CD4-positive, alpha-beta T cell (primary cell): Measurements from ENCODE around the gene ROCK2. TPM values are rescaled to one million over a fixed set of nuclear protein-coding genes. Genes with fewer than 3 reads are reported as not detected.

Source experiments
- ATAC-seq: fragments of 200-7000 bp; cut with Tn5 transposase; one replicate; pipeline ENCODE4 v1.10.0; 2022; ENCODE audit warnings: mild to moderate bottlenecking; ENCODE audit not compliant: poor library complexity
- CTCF ChIA-PET: fragments of 350-600 bp; sonication (Branson Sonifier 250); formaldehyde crosslinking; loops from one replicate; lab custom pipeline; 2021; ENCODE audit warnings: antibody characterized with exemption, inconsistent platforms; lab: Charles Lee
- POLR2A ChIA-PET: fragments of 350-600 bp; sonication (Branson Sonifier 250); formaldehyde crosslinking; loops from one replicate; lab custom pipeline; 2021; ENCODE audit warnings: antibody characterized with exemption, inconsistent platforms; lab: Charles Lee
- DNase-seq, 14 experiments: peaks; one replicate each; pipeline ENCODE4 v3.0.0-alpha.2; 2013 to 2020; ENCODE audit warnings: mixed read lengths in 2 of 14
- H3K27ac ChIP-seq, 2 donors: one replicate each; pipeline versions ENCODE4 v1.5.1 to v1.7.0; 2013; ENCODE audit warnings: low read length in 2 of 2, low read depth in 1 of 2, mild to moderate bottlenecking in 1 of 2
- H3K27me3 ChIP-seq, 2 experiments: 1 replicate in 1 of 2; 2 replicates in 1 of 2; pipeline versions ENCODE4 v1.6.1 to v1.7.0; 2013; ENCODE audit warnings: low read length in 2 of 2, control low read depth in 1 of 2, mild to moderate bottlenecking in 1 of 2, moderate library complexity in 1 of 2; ENCODE audit not compliant: insufficient read depth in 2 of 2, control insufficient read depth in 1 of 2
- H3K36me3 ChIP-seq: one replicate; pipeline ENCODE4 v1.6.1; 2013; ENCODE audit warnings: low read length, control low read depth; ENCODE audit not compliant: insufficient read depth
- H3K4me1 ChIP-seq: one replicate; pipeline ENCODE4 v1.6.1; 2013; ENCODE audit warnings: low read length, control low read depth; ENCODE audit not compliant: insufficient read depth
- H3K4me3 ChIP-seq: one replicate; pipeline ENCODE4 v1.5.1; 2013; ENCODE audit warnings: mild to moderate bottlenecking, low read length, moderate library complexity
- H3K9me3 ChIP-seq, 2 experiments: 1 replicate in 1 of 2; 2 replicates in 1 of 2; pipeline versions ENCODE4 v1.6.1 to v1.7.0; 2013; ENCODE audit warnings: low read length in 2 of 2, mild to moderate bottlenecking in 2 of 2, control low read depth in 1 of 2, moderate library complexity in 1 of 2; ENCODE audit not compliant: control insufficient read depth in 1 of 2, insufficient read depth in 1 of 2
- H3K27ac Mint-ChIP-seq: one replicate; pipeline ENCODE4 v1.8.0; 2020; ENCODE audit warnings: mixed read lengths
- H3K27me3 Mint-ChIP-seq: one replicate; pipeline ENCODE4 v1.8.0; 2021; ENCODE audit warnings: mixed read lengths
- H3K36me3 Mint-ChIP-seq: one replicate; pipeline ENCODE4 v1.8.0; 2021; ENCODE audit warnings: low read depth, mixed read lengths
- H3K4me1 Mint-ChIP-seq: one replicate; pipeline ENCODE4 v1.8.0; 2021; ENCODE audit warnings: low read depth, mixed read lengths
- H3K4me3 Mint-ChIP-seq: one replicate; pipeline ENCODE4 v1.8.0; 2020; ENCODE audit warnings: mild to moderate bottlenecking, mixed read lengths
- H3K9me3 Mint-ChIP-seq: one replicate; pipeline ENCODE4 v1.8.0; 2020; ENCODE audit warnings: mixed read lengths
- CTCF ChIP-seq: fragments of 200-600 bp; IDR thresholded peaks from one replicate; pipeline ENCODE4 v1.8.0; 2022; ENCODE audit warnings: antibody characterized with exemption, mild to moderate bottlenecking
- intact Hi-C, 2 experiments: fragments of 100-400 bp; cut with DNase I in 1 of 2; cut with micrococcal nuclease in 1 of 2; formaldehyde crosslinking; loops; one replicate each; pipeline versions ENCODE4 v1.15.1 to v1.9.0; 2023 to 2025; cut with DNase I, micrococcal nuclease
- total RNA-seq, 174 experiments: library from RNA in 2 of 174; stranded (reverse) in 2 of 174; gene quantifications; one replicate each; pipeline ENCODE4 v1.2.3 and lab custom pipeline; 2021 to 2026

The ROCK2 gene
- total RNA-seq, 2 experiments from 2014 or later = 6.9 to 9.4 TPM

- H3K27me3 Mint-ChIP-seq = no peaks in the 10 kb centered on the region
- H3K36me3 Mint-ChIP-seq = peaks cover 32% of the 10 kb centered on the region
- Histone ChIP-seq H3K9me3 (no peaks in the 10 kb centered on the region), H3K4me3 (no peak overlapping the region), H3K27me3 (no peaks in the 10 kb centered on the region), H3K36me3 (peaks cover 19% of the 10 kb centered on the region), H3K4me1 (peaks cover 6% of the 10 kb centered on the region), H3K27ac (no peak overlapping the region)
- TF ChIP-seq CTCF = no peak
- H3K27ac Mint-ChIP-seq = no peak overlapping the region
- CTCF ChIA-PET = no interaction called here
- ATAC-seq (no peak), DNase-seq (no peak)
- H3K4me3 Mint-ChIP-seq = no peak overlapping the region
- no peaks in the 10 kb centered on the region for H3K9me3 Mint-ChIP-seq
- peaks cover 12% of the 10 kb centered on the region for H3K4me1 Mint-ChIP-seq
- POLR2A ChIA-PET = no interaction called here
- intact Hi-C loops = no loop called here
Observed at GRCh38 chr2:11179196-11179595, 165.2 kb downstream of the ROCK2 start.

GRCh38 chr2:11177871-11178690, 166.4 kb downstream of the ROCK2 start:
- H3K27ac ChIP-seq = no peak overlapping the region
- Mint-ChIP-seq H3K9me3 (no peaks in the 10 kb centered on the region), H3K27ac (no peak overlapping the region), H3K36me3 (peaks cover 21% of the 10 kb centered on the region), H3K4me1 (peaks cover 12% of the 10 kb centered on the region), H3K27me3 (no peaks in the 10 kb centered on the region), H3K4me3 (no peak overlapping the region)
- ChIA-PET POLR2A (no interaction called here), CTCF (interaction anchor here (0.7 kb wide), 1 partner anchor 24 kb away, joined by 3 read pairs; no protein-coding TSS in a partner anchor)
- peaks cover 6% of the 10 kb centered on the region for H3K4me1 ChIP-seq
- H3K36me3 ChIP-seq = peaks cover 18% of the 10 kb centered on the region
- H3K4me3 ChIP-seq = no peak overlapping the region
- DNase-seq = no peak
- intact Hi-C loops = no loop called here
- TF ChIP-seq CTCF = no peak
- no peaks in the 10 kb centered on the region for H3K27me3 ChIP-seq
- no peaks in the 10 kb centered on the region for H3K9me3 ChIP-seq
- no peak for ATAC-seq

GRCh38 chr2:11175293-11175795, 169.1 kb downstream of the ROCK2 start:
- Mint-ChIP-seq H3K9me3 (no peaks in the 10 kb centered on the region), H3K4me3 (no peak overlapping the region), H3K4me1 (peaks cover 12% of the 10 kb centered on the region), H3K27ac (peak overlapping the region; percentile 21), H3K36me3 (peaks cover 10% of the 10 kb centered on the region), H3K27me3 (no peaks in the 10 kb centered on the region)
- no peak overlapping the region for H3K27ac ChIP-seq
- H3K27me3 ChIP-seq = no peaks in the 10 kb centered on the region
- ChIA-PET POLR2A (interaction anchor here (0.7 to 1.4 kb wide), 2 partner anchors 20 to 169 kb away, joined by 3 read pairs; partner anchors contain the start of genes ROCK2 and SLC66A3), CTCF (no interaction called here)
- H3K36me3 ChIP-seq = peaks cover 9% of the 10 kb centered on the region
- no peak for ATAC-seq
- no peak for TF ChIP-seq CTCF
- intact Hi-C loops = no loop called here
- no peaks in the 10 kb centered on the region for H3K9me3 ChIP-seq
- H3K4me1 ChIP-seq = peaks cover 6% of the 10 kb centered on the region
- H3K4me3 ChIP-seq = no peak overlapping the region
- no peak for DNase-seq
